Stimulated activated CD4-positive, alpha-beta T cell treated with anti-CD3 and anti-CD28 coated beads, Interleukin-2, amount 100 ng/mL, for 4 hours (primary cell): ENCODE data around the gene SLC30A1.
"Not testable (repeated sequence)": the region's sequence is repeated elsewhere in the genome, so short reads cannot be mapped to it uniquely, and the experiment has no call there.

ENCODE experiments used
- DNase-seq: peaks from one replicate; pipeline ENCODE4 v3.0.0-alpha.2; 2020; ENCODE audit warnings: low read depth

The SLC30A1 gene, protein sequence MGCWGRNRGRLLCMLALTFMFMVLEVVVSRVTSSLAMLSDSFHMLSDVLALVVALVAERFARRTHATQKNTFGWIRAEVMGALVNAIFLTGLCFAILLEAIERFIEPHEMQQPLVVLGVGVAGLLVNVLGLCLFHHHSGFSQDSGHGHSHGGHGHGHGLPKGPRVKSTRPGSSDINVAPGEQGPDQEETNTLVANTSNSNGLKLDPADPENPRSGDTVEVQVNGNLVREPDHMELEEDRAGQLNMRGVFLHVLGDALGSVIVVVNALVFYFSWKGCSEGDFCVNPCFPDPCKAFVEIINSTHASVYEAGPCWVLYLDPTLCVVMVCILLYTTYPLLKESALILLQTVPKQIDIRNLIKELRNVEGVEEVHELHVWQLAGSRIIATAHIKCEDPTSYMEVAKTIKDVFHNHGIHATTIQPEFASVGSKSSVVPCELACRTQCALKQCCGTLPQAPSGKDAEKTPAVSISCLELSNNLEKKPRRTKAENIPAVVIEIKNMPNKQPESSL

DNA sequence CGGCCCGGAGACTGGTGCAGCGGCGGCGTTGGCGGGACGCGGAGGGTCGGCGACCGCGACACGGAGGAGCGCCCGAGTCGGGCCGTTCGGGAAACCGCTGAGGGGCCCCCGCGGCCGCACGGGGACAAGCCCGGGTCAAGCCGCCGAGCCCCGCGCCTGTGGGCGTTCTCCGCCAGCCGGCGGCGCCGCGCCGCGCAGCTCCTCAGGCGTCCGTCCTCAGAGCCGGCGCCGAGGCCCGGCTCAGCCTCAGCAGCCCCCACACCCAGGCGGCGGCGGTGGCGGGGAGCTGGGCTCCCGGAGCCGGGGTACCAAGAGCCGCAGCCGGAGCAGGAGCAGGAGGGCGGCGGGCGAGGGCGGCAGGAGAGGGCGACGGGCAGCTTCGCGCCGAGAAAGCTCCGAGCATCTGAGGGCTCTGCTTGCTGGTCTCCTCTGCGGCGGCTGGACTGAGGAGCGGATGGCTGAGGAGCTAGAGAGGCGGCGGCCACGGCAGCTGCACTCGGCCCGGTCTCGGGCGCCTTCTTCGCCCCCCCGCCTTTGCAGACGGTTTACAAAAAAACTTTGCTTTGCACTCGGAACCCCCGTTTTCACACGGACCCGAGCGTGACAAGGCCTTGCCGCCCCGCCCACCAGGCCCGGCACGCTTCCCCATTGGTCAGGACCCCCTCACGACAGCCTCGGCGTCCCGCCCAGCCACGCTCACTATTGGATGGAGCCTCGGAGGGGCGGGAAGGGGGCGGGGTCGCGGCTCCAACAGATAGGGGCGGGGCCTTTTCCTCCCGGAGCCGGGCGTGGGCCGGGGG, at the start of gene SLC30A1:
Gene SLC30A1, minus strand, starts transcription at position 522 of the 800 bp plus-strand sequence. CDS start 549 bp downstream, outside the sequence.
- DNase-seq = peak; percentile 99

DNA sequence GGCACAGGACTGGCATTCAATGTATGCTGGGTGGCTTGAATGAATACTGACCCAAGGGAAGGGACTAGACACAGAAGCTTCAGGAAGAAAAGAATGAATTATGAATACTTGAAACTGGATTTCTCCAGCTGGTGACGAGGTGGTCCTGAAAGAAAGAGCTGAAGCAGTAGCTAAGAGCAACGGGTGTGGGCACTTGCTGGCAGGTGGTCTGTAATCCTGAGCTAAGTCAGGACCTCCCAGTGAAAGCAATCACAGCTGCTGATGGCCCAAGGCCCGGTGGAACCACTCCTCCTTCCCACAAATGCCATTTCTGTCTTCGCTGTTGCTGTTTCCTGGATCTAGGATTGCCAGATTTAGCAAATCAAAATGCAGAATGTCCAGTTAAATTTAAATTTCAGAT, 49.5 kb upstream of the SLC30A1 start:
- DNase-seq = no peak

DNA sequence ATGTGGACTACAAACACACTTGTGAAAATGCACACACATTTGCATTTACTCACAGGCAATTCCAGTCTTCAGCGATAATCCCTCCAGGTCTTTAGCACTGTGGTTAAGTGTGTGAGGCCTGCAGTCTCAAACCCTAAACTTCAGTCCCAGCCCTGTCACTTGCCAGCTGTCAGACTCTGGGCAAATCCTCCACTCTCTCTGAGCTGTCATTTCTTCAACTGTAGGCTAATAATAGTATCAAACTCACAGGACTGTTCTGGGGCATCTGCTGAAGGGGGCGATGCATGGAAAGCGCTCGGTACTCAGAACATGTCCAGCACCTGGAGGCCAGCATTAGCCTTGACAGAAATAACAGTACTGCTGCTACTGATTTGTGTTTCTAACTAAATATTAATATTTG, 48.3 kb upstream of the SLC30A1 start:
- no peak for DNase-seq

DNA sequence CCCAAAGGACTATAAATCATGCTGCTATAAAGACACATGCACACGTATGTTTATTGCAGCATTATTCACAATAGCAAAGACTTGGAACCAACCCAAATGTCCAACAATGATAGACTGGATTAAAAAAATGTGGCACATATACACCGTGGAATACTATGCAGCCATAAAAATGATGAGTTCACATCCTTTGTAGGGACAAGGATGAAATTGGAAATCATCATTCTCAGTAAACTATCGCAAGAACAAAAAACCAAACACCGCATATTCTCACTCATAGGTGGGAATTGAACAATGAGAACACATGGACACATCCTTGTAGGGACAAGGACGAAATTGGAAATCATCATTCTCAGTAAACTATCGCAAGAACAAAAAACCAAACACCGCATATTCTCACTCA, 46.9 kb upstream of the SLC30A1 start:
- DNase-seq = not testable (repeated sequence)

DNA sequence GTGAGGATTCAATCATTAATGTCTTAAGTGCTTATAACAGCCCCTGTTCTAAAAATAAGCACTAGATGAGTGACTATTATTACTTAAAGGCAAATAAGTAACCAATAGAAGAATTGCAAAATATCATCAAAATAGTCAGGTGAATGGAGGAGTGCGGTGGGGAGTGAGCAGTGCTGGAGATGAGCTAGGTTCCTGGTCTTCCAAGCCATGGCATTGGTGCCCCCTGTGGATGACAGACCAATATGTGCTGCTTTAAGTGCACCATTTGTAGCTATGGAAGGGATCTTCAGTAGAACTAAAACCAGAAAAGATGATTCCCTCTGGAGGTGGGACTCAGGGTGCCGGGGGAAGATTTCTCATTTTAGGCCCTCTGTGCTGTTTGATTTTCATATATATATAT, 46.1 kb upstream of the SLC30A1 start:
- no peak for DNase-seq

DNA sequence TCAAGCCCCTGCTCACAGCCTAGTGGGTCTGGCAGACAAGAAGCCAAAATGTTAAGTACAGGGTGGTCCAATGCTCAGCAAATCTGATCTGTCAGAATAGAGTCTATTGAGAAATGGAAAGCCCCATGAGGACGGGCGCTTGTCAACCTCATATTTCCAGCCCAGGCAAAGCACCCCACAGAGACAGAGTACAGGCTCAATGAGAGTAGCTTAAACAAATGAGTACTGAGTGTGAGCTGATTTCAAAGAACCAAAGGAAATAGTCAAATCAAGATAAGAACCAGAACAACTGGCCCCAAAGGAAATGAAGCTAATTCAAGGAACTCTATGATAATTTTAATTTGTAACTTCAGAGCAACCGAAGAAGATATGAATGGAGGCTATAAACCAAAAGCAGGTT, 44.6 kb upstream of the SLC30A1 start:
- DNase-seq = no peak

DNA sequence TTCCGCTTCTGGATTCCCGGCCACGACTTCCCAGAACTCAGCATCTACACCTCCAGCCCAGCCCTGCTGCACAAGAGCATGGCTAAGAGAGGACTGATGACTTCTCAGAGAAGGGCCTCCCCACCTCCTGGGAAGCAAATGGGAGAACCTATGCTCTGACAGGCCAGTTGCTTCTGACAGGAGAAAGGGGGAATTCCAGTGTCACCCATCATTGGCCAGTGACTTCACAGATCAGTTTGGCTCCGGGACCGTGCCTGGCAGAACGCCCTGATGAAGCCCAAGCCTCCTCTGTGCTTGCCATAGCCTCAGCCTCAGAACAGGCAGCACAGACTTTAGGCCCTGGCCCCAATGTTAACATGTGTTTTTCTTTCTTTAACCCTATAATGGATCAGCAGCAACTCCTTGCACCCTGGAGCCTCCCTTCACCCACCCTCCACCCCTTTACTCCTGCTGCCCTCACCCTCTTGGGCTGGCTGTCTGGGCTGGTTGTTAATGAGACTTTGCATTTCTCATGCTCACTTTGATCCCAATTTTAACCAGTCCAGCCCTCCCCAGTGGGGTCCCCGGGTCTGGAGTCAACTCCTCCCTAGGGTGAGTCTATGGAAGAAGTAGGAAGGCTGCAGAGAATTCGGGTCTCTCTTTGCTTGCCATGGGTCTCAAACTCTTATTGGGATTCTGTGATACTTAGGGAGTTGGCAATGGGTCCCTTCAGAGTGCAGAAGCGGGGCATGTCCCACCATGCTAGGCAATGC, 42.7 kb upstream of the SLC30A1 start:
- no peak for DNase-seq

DNA sequence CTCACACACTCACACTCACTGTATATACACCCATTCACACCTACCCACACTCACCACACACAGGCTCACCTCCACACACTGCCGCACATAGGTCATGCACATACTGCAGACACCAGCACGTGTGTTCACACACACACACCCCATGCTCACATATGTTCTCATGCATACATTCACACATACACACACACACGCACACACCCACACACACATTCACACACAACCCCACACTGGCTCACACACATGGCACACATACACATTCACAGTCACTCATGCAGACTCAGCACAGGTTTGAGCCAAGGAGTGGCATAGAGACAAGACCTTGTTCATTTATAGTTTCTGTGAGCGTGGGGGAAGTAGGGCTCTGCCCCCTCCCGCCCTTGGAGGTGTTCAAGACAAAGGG, 41.1 kb upstream of the SLC30A1 start:
- no peak for DNase-seq

DNA sequence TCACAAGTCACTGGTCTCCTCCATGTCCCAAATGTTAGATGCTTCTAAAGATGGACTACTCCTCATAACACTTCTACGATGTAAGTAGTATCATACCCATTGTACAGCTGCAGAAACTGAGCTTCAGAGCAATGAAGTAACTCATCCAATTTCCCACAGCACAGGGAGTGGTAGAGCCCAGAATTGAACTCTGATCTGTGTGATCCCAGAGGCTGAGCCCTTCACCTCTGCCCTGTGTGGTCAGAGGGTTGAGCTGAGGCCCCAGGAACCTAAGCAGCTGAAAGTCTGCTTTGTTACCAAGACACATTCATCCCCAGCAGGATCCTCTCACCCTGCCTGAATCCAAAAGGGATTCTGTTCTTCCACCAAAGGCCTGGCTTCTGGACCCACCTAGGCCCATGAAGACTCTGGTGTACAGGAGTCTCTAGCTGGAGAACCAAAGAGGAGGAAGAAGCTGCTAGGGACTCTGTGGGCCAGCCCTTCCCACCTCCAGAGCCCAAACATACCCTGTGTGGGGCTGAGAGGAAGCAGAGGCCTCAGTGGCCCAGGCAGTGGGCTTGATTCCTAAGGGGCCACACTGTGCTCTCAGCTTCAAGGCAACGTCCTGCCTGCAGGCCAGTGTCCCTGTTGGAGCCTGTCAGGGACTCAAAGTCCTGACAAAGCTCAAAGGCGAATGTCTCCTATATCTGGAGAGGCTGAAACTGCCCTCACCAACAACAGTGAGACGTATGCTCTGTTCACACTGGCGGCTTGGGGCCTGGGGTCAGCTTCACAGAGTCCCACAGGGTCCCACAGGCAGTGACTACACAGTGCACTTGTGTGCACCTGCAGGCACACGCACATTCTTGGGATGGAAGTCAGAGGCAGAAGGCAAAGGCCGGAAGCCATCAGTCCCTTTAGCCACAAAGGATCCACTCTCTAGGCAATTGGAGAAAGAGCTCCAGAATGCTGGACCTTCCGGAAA, 40.4 kb upstream of the SLC30A1 start:
- no peak for DNase-seq

DNA sequence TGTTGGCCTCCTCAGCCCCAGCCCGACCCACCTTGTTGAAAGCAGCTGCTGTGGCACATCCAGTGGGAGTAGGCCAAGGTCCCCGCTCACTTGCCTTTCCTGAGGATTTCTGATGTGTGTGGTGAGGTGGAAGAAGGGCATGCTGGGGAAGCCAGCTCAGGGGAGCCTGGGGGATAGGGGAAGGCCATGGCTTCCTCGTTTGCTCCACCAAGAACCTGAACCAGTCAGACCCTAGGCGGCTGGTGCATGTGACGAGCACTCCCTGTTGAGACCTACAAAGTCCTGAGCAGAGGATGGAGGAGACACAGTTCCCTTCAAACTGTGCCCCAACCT, 38.0 kb upstream of the SLC30A1 start:
- no peak for DNase-seq

DNA sequence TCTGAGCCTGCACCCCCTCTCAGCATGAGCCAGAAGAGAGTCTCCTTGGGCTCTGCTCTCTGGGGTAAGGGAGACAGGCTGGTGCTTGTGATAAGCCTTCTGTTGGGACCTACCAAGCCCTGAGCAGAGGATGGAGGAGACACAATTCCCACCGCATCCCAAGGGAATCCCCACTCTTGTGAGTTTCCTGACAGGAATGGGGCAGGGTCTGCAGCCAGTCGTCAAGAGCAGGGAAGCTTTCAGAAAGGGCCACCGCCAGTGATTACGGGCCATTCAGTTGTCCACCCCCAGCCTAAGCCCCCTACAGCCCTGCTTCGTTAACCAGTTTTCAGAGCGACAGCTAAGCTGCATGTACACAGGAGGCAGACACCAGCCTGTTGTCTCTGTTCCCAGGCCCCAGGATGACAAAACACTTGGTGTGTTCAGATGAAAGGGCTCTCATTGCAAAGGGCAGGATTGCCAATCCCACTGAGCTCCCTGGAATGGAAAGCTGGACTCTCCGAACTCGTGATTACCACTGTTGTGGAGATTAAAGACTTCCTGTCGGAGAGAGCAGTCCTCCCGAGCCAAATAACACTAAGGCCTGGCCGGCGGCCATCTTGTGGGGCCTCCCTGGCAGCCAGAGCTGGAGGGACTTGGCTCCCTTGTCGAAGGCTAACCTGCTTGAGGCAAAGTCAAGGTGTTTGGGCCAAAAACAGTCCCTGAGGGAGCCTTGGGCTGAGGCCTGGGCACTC, 37.4 kb upstream of the SLC30A1 start:
- no peak for DNase-seq

DNA sequence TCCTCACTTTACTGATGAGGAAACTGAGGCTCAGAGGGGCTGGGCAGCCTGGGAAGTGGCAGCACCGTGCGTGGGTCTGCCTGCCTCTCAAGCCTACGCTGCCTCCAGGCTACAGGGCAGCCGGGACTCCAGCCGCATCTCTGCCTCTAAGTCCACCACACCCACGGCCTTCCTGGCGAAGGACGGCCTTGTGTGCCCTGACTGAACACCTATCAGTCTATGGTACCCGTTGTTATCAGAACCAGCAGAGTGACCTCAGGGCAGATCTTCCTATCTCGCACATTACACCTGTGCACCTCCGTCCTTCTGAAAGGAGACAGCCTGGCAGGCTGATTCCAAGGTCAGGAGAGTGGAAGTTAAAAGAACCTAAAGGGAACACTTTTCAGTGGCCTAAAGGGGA, 35.7 kb upstream of the SLC30A1 start:
- DNase-seq = no peak

DNA sequence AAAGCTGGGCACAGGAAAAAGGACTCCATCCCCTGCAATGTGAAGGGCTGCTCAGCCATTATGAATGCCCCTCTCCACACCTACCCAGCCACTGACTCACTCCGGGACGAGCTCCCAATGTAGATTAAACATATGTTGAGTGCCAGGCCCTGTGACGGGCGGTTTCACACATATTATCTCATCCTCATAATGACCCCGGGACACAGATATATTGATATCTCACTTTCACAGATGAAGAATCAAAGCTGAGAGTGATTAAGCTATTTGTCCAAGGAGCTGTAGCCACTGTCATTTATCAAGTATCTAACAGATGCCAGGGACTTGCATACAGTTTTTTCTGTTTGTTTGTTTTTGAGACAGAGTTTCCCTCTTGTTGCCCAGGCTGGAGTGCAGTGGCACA, 35.0 kb upstream of the SLC30A1 start:
- DNase-seq = no peak

DNA sequence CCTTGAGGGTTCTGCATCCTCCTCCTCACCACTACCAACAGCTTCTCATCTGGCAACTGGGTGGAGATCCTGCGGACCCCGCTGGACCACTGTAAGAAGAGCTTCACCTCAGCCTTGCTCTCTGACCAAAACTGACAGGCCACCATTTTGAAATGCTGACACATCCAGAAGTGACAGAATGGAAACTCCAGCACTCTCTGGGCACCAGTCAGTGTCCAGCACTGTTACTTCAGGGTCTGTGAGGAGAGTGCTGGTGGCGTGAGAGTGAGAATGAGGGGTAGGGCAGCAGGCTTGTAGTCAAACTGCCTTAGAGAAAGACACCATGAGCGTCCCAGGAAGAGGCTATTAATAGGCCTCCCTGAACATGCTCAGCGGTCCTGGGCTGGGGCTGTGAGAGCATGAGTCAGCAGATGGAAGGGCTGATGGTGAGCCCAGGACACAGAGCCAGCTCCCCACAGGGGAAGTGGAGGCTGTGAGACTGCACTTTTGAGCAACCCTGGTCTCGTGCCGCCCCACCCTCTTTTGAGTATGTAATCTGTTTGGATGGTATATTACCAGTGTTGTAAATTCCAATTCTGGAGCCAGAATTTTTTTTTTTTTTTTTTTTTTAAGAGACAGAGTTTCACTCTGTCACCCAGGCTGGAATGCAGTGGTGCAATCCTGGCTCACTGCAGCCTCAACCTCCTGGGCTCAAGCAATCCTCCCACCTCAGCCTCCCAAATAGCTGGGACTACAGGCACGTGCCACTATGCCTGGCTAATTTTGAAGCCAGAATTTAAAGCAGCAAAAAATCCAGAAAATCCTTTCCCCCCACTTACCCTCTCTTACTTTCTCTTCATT, 34.4 kb upstream of the SLC30A1 start:
- no peak for DNase-seq

DNA sequence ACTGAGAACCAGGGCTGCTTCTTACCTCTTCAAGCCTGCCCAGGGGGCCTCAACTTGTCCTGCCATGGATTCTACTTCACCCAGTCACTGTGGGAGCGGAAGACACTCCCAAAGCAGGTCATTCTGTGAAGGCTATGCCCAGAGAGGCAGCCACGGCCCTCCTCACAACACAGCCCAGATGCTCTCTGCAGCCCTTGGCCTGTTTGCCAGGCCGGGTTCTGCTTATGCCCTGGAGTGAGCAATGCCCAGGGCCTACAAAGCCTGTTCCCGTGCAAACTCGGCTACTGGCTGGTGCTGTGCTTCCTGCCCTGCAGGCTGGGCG, 33.8 kb upstream of the SLC30A1 start:
- no peak for DNase-seq

DNA sequence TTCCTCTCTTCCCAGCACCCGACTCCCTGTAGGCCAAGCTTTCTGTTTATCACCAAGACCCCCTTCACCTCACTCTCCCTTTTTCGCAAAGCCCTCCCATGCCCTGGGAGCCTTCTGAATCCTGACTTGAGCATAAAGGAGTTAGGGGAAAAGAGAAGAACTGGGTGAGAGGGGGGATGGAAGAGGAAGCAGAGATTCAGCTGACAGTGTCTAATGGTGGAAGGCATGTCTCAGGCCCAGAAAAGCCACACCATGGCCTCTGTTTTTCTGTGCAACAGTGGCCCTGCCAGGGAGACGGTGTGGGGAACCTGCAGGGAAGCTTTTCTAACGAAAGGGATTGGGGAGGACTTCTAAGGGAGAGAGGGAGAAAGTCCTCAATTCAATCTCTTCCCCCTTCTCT, 32.9 kb upstream of the SLC30A1 start:
- DNase-seq = no peak

DNA sequence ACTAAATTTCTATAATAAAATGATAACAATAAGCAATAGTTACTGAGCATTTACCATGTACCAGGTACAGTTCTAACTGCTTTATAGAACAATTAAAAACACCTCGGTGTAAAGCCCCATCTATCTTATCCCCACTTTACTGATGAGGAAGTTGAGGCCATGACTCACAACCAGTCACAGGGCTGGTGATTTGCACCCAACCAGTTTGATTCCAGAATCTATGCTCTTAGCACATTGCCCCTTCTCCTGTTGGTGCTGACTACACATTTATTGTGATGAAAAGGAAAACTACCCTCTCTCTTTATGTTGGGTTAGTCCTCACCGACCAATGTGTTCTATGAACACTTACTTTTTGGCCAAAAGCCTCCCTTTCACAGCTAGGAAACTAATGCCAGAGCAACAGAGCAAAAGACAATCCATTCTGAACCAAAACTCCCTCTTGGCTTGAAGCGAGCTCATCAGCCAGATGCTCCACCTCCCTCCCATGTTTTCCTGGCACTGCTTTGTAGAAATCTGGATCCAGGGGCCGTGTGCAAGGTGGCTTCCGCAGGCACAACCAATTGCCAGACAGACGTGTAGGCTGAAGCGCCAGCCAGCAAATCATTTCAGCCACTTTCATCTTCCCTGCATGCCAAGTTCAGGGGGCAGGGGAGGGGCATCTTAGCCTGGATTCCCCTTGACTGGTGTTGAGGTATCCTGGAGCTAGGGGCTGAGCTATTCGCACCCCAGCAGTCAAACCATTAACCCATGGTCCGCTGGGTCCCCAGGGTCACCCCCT, 32.0 kb upstream of the SLC30A1 start:
- no peak for DNase-seq

DNA sequence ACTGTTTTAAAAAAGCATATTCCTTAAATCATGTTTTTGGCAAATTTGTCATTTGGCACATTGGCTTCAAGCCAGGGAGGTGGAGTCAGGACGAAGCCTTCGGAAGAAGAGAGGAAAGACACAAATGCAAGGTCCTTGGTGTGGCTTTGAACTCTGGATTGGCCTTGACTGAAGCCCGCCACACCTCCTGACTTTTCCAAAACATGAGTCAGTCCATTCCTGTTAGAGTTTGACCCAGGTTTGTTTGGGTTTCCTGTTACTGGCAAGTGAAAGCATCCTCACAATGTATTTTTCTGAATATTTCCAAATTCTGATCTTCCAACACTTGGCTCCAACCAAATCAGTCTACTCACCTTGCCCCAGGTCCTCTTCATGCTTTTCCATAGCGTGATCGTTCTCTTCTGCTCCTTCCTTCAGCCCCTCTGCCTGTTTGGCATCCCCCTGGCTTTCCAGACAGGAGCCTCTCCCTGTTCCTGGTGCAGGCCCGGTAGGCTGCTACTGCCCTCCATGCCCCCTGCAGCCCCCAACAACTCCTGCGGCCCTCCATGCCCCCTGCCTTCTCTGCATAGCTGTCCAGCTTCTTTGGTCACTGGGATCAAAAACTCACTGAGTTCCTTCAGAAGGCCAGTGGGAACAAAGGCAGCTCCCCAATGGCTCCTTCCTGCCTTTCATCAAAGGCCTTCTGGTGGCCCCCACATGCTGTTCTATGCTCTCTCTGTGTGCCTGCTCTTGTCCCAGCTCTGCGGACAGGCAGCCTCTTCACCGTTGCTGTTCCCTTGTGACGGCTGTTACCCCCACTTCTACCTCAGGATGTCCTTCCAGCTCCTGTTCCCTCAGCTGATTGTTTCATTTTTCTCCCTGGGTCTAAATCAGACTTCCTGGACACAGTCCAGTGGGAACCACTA, 30.4 kb upstream of the SLC30A1 start:
- DNase-seq = no peak
